HepG2 (cell line): ENCODE results near the gene ANGPTL2. TPM values are rescaled to one million over a fixed set of nuclear protein-coding genes. Genes with fewer than 3 reads are reported as not detected.

Experiments
- ATAC-seq: fragments of 200-7000 bp; cut with Tn5 transposase; 3 replicates; pipeline ENCODE4 v1.9.1; 2020; ENCODE audit warnings: mild to moderate bottlenecking, moderate library complexity
- BruUV-seq: library from RNA; stranded (reverse); fragments of 400-500 nt; replicated peaks from 2 replicates; lab custom pipeline; 2021; lab: Mats Ljungman, UMichigan
- CTCF ChIA-PET: fragments of 300-600 bp; formaldehyde crosslinking; extraction: SDS; loops from one replicate; lab custom pipeline; 2021; ENCODE audit warnings: low total read pairs, inconsistent platforms, low intra/inter-chr PET ratio; lab: Yijun Ruan, JAX
- POLR2A ChIA-PET: fragments of 350-600 bp; sonication (Branson Sonifier 250); formaldehyde crosslinking; loops from one replicate; lab custom pipeline; 2020; ENCODE audit warnings: antibody characterized with exemption, inconsistent platforms; lab: Yijun Ruan, JAX
- DNase-seq: peaks from one replicate; pipeline ENCODE4 v3.0.0-alpha.2; 2015; ENCODE audit warnings: low spot score
- FAIRE-seq: peaks from 3 replicates; lab custom pipeline; 2011; peaks lifted over from hg19 to GRCh38; lab: Jason Lieb, UNC
- H2AFZ ChIP-seq: one replicate; pipeline ENCODE4 v1.6.1; 2011; ENCODE audit warnings: low read length, inconsistent platforms
- H3K27ac ChIP-seq: fragments of 300-600 bp; 3 replicates; pipeline ENCODE4 v1.8.0; 2011; ENCODE audit warnings: mixed run types, mild to moderate bottlenecking, mixed read lengths, low read length, inconsistent platforms; ENCODE audit not compliant: insufficient read depth; ENCODE audit errors: extremely low read length
- H3K27me3 ChIP-seq, 2 experiments: fragments of 200-600 bp in 1 of 2; 2 replicates in 1 of 2; 3 replicates in 1 of 2; pipeline versions ENCODE4 v1.6.0 to v1.8.0; 2011; ENCODE audit warnings: low read length in 2 of 2, mild to moderate bottlenecking in 2 of 2, moderate library complexity in 2 of 2, inconsistent platforms in 1 of 2; ENCODE audit not compliant: insufficient read depth in 2 of 2, control insufficient read depth in 1 of 2
- H3K36me3 ChIP-seq, 2 experiments: fragments of 200-600 bp in 1 of 2; replicated peaks in 1 of 2; 2 replicates in 1 of 2; 3 replicates in 1 of 2; pipeline versions ENCODE4 v1.5.1 to v1.8.0; 2011; ENCODE audit warnings: low read length in 2 of 2, inconsistent platforms in 1 of 2; ENCODE audit not compliant: insufficient read depth in 2 of 2, control insufficient read depth in 1 of 2
- H3K4me1 ChIP-seq: 2 replicates; pipeline ENCODE4 v1.5.1; 2012; ENCODE audit warnings: low read length, inconsistent platforms; ENCODE audit not compliant: insufficient read depth
- H3K4me2 ChIP-seq: 2 replicates; pipeline ENCODE4 v1.6.0; 2011; ENCODE audit warnings: low read depth, low read length, inconsistent platforms
- H3K4me3 ChIP-seq, 3 experiments: fragments of 200-600 bp in 1 of 3; sonication (generic), shearing (Covaris generic) in 1 of 3; replicated peaks in 1 of 3; 2 replicates each; pipeline ENCODE4 v1.5.1; 2011 to 2016; ENCODE audit warnings: low read length in 3 of 3, inconsistent platforms in 2 of 3, low read depth in 2 of 3, mild to moderate bottlenecking in 2 of 3, control low read depth in 1 of 3, mixed read lengths in 1 of 3; ENCODE audit not compliant: insufficient read depth in 1 of 3
- H3K79me2 ChIP-seq: one replicate; pipeline ENCODE4 v1.6.1; 2011; ENCODE audit warnings: low read length, inconsistent platforms; ENCODE audit not compliant: insufficient read depth
- H3K9ac ChIP-seq: 2 replicates; pipeline ENCODE4 v1.6.0; 2011; ENCODE audit warnings: mild to moderate bottlenecking, low read depth, low read length, inconsistent platforms; ENCODE audit not compliant: insufficient read depth
- H3K9me3 ChIP-seq: 2 replicates; pipeline ENCODE4 v1.5.1; 2012; ENCODE audit warnings: mild to moderate bottlenecking, low read length
- H4K20me1 ChIP-seq: 2 replicates; pipeline ENCODE4 v1.6.0; 2011; ENCODE audit warnings: inconsistent platforms, mild to moderate bottlenecking, low read length, moderate library complexity; ENCODE audit not compliant: insufficient read depth
- CBX5 ChIP-seq: sonication (generic); formaldehyde crosslinking; IDR thresholded peaks from 2 replicates; pipeline ENCODE4 v1.4.0; 2020; ENCODE audit warnings: missing genetic modification reagents, borderline replicate concordance
- KAT7 ChIP-seq: IDR thresholded peaks from 2 replicates; pipeline ENCODE4 v1.6.1; 2018; ENCODE audit warnings: borderline replicate concordance, missing compliant biosample characterization
- PCBP2 ChIP-seq: fragments of 200-400 bp; formaldehyde crosslinking; optimal IDR thresholded peaks from 2 replicates; pipeline ENCODE3; 2018; ENCODE audit warnings: low read length, low read depth; ENCODE audit not compliant: poor library complexity, severe bottlenecking
- ZBTB3 ChIP-seq: sonication (generic); formaldehyde crosslinking; IDR thresholded peaks from 2 replicates; pipeline ENCODE4 v1.4.0; 2020; ENCODE audit warnings: low read depth, mild to moderate bottlenecking, moderate library complexity, missing genetic modification reagents, borderline replicate concordance
- ZNF644 ChIP-seq: IDR thresholded peaks from 2 replicates; pipeline ENCODE4 v1.6.1; 2016; ENCODE audit warnings: low read depth
- WGBS: methylation state at CpG from one replicate; pipeline ENCODE4 v1.1.6; 2017; ENCODE audit warnings: low lambda C conversion rate; 5-methylcytosine and 5-hydroxymethylcytosine counted together
- in situ Hi-C: cut with HindIII; loops from 2 replicates; pipeline ENCODE4 v1.10.0; 2017; ENCODE audit warnings: low pct_unique_long_range_greater_than_20kb; ENCODE audit not compliant: extremely low pct_ligation_motif_present
- intact Hi-C: fragments of 100-400 bp; cut with micrococcal nuclease; formaldehyde crosslinking; loops from one replicate; pipeline ENCODE4 v1.10.0; 2022; ENCODE audit not compliant: unreplicated experiment
- polyA plus RNA-seq, 8 experiments: library from polyadenylated mRNA; depleted of rRNA in 3 of 8; stranded (reverse) in 7 of 8; unstranded in 1 of 8; fragments of >200 nt; fragmentation: Illumina TruSeq in 4 of 8; extraction: Trizol in 4 of 8; gene quantifications; 2 replicates each; pipeline versions ENCODE4 v1.2.1 to v1.2.3, GENCODE V29; 2011 to 2016; ENCODE audit warnings: low read depth in 4 of 8, missing spikeins in 1 of 8, mixed read lengths in 1 of 8; ENCODE audit not compliant: insufficient read depth in 1 of 8
- total RNA-seq, 5 experiments: library from RNA; depleted of rRNA; stranded (reverse); fragments of >200 nt; fragmentation: Illumina TruSeq; extraction: Trizol; gene quantifications; 2 replicates each; pipeline ENCODE4 v1.2.3, GENCODE V29; 2016; ENCODE audit warnings: low read depth in 1 of 5
- TF ChIP-seq, protein P1 (sequence below): sonication (generic); formaldehyde crosslinking; IDR thresholded peaks from 2 replicates; pipeline ENCODE4 v1.5.1; 2020; ENCODE audit warnings: missing genetic modification reagents, mild to moderate bottlenecking, borderline replicate concordance
- TF ChIP-seq, protein P2 (sequence below): IDR thresholded peaks from 2 replicates; pipeline ENCODE4 v1.6.1; 2016; ENCODE audit warnings: mild to moderate bottlenecking, missing biosample characterization, missing genetic modification reagents

ANGPTL2 gene
- total and polyA plus RNA-seq, 2 of the 13 experiments (the other 11 are each of a cell fraction or from before 2014, with no cell fraction given), result 0.91 to 21.0 TPM

DNA sequence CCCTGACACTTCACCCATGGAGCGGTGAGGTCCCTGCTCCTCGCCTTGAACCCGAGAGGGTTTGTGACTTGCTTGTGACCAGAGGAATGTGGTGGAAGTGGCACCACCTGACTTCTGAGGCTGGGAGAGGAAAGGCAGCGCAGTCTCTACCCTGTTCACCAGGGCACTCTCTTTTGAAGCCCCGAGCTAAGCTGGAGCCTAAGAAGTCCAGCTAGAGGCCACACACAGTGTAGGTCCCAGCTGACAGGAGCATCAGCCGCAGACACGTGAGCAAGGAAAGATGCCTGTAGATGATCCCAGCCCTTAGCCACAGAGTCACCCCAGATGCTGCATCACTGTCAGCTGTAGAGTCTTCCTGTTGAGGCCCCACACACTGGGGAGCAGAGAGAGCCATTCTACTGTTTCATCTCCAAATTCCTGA is 1.7 kb upstream of the ANGPTL2 start:
- Histone ChIP-seq H2AFZ (no peak overlapping the region), H3K79me2 (no peaks in the 10 kb centered on the region), H3K27ac (no peak overlapping the region), H3K27me3 (no peaks in the 10 kb centered on the region; a peak in 1 of 5 replicates), H3K4me1 (peaks cover 25% of the 10 kb centered on the region), H4K20me1 (no peaks in the 10 kb centered on the region), H3K36me3 (no peaks in the 10 kb centered on the region), H3K9me3 (no peaks in the 10 kb centered on the region), H3K4me3 (no peak overlapping the region), H3K9ac (no peak overlapping the region), H3K4me2 (no peak overlapping the region)
- TF ChIP-seq PCBP2, result no peak
- TF ChIP-seq, protein P1, sequence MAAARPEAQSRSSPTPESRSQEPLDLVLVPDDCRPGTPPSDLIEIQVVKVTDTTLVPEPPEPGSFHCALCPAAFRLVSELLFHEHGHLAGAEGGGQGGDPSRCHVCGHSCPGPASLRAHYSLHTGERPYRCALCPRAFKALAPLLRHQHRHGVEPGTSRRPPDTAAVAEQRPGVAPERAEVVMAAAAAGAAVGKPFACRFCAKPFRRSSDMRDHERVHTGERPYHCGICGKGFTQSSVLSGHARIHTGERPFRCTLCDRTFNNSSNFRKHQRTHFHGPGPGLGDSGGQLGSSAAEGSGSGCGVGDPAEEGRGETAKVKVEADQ (CRISPR knock-in tag), result no peak
- TF ChIP-seq CBX5 (CRISPR knock-in tag), result no peak
- TF ChIP-seq ZBTB3 (CRISPR knock-in tag), result no peak
- TF ChIP-seq, protein P2, sequence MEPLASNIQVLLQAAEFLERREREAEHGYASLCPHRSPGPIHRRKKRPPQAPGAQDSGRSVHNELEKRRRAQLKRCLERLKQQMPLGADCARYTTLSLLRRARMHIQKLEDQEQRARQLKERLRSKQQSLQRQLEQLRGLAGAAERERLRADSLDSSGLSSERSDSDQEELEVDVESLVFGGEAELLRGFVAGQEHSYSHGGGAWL (CRISPR knock-in tag), result no peak
- no peak for TF ChIP-seq KAT7
- TF ChIP-seq ZNF644 (CRISPR knock-in tag), result no peak
- CTCF ChIA-PET, result no interaction called here
- 58% methylated on average over 7 of the region's 7 CpGs for WGBS
- BruUV-seq, result no TSS peak
- intact Hi-C loops, result no loop called here
- in situ Hi-C loops, result no loop called here
- no peak for FAIRE-seq
- ATAC-seq, result no peak
- DNase-seq, result no peak
- POLR2A ChIA-PET, result no interaction called here
